ENCODE measurements around the gene UPK1A. TPM values are rescaled to one million over a fixed set of nuclear protein-coding genes. Genes with fewer than 3 reads are reported as not detected.

UPK1A gene
- total and polyA plus RNA-seq, 2 donors (not counting 1 experiment from before 2014, with no cell fraction given): 0.16 TPM; not detected in 1

- peaks cover 32% of the 10 kb centered on the region for H3K4me1 Mint-ChIP-seq
- no peaks in the 10 kb centered on the region for H3K9me3 Mint-ChIP-seq (ENCODE audit: insufficient read depth)
- ChIA-PET POLR2A (interaction anchor here (0.7 kb wide), 1 partner anchor 10 kb away, joined by 6 read pairs; no protein-coding TSS in a partner anchor), CTCF (interaction anchor here (0.5 to 2.6 kb wide), 2 partner anchors 26 to 226 kb away, joined by 3 to 7 read pairs; no protein-coding TSS in a partner anchor)
- H3K27ac Mint-ChIP-seq: no peak overlapping the region
- DNase-seq (no peak), ATAC-seq (ENCODE audit: low read depth) (no peak)
- Histone ChIP-seq H3K4me3 (ENCODE audit: control extremely low read depth in 1 of 5, extremely low read depth in 1 of 5, insufficient read depth in 1 of 5, low read depth in 2 of 5, low read length in 4 of 5) (no peak overlapping the region), H3K4me1 (ENCODE audit: control insufficient read depth in 2 of 2, insufficient read depth in 2 of 2, low read length in 2 of 2) (peaks cover 16 to 29% of the 10 kb centered on the region in 2 donors), H3K4me2 (replicated peaks; ENCODE audit: low read depth, low read length, poor library complexity, severe bottlenecking) (no peak overlapping the region), H3K9ac (ENCODE audit: low read length) (no peak overlapping the region), H3K27me3 (replicated peaks in 1 of 4; ENCODE audit: control extremely low read depth in 1 of 4, control insufficient read depth in 3 of 4, insufficient read depth in 4 of 4, low read length in 3 of 4) (no peaks in the 10 kb centered on the region), H4K20me1 (ENCODE audit: control insufficient read depth, insufficient read depth, low read length, poor library complexity, severe bottlenecking) (peaks cover 64% of the 10 kb centered on the region), H3K27ac (ENCODE audit: low read length in 2 of 2) (no peak overlapping the region), H3K36me3 (replicated peaks in 1 of 2; ENCODE audit: control extremely low read depth in 1 of 2, control insufficient read depth in 1 of 2, extremely low read depth in 1 of 2, insufficient read depth in 2 of 2, low read length in 1 of 2) (peaks cover 0 to 55% of the 10 kb centered on the region in 2 experiments), H3K9me3 (ENCODE audit: control extremely low read depth in 1 of 3, control insufficient read depth in 2 of 3, insufficient read depth in 1 of 3, low read length in 2 of 3) (no peaks in the 10 kb centered on the region), H2AFZ (ENCODE audit: insufficient read depth, low read depth, low read length, poor library complexity, severe bottlenecking) (no peak overlapping the region), H3K79me2 (ENCODE audit: control insufficient read depth, insufficient read depth, low read length) (peaks cover 77% of the 10 kb centered on the region)
- intact Hi-C loops (cut with micrococcal nuclease): no loop called here
- H3K4me3 Mint-ChIP-seq: no peak overlapping the region
- 94% methylated on average over 14 of the region's 17 CpGs for WGBS (ENCODE audit: insufficient coverage)
- TF ChIP-seq EZH2 (IDR thresholded peaks at IDR 0.05; ENCODE audit: borderline replicate concordance, insufficient read depth, low read depth, low read length, poor library complexity, severe bottlenecking): no peak
- TF ChIP-seq CTCF (IDR thresholded peaks at IDR 0.05): no peak
- no peaks in the 10 kb centered on the region for H3K27me3 Mint-ChIP-seq
Observed at GRCh38 chr19:35720648-35721047, 54.3 kb downstream of the UPK1A start.

GRCh38 chr19:35721374-35721773 lies 55.1 kb downstream of the UPK1A start:
- H3K27me3 Mint-ChIP-seq: no peaks in the 10 kb centered on the region
- Histone ChIP-seq H3K9me3 (ENCODE audit: control extremely low read depth in 1 of 3, control insufficient read depth in 2 of 3, insufficient read depth in 1 of 3, low read length in 2 of 3) (no peaks in the 10 kb centered on the region), H3K36me3 (replicated peaks in 1 of 2; ENCODE audit: control extremely low read depth in 1 of 2, control insufficient read depth in 1 of 2, extremely low read depth in 1 of 2, insufficient read depth in 2 of 2, low read length in 1 of 2) (peaks cover 2 to 63% of the 10 kb centered on the region in 2 experiments), H3K4me3 (ENCODE audit: control extremely low read depth in 1 of 5, extremely low read depth in 1 of 5, insufficient read depth in 1 of 5, low read depth in 2 of 5, low read length in 4 of 5) (no peak overlapping the region), H3K9ac (ENCODE audit: low read length) (no peak overlapping the region), H3K79me2 (ENCODE audit: control insufficient read depth, insufficient read depth, low read length) (peaks cover 76% of the 10 kb centered on the region), H3K27ac (ENCODE audit: low read length in 2 of 2) (no peak overlapping the region), H3K4me1 (ENCODE audit: control insufficient read depth in 2 of 2, insufficient read depth in 2 of 2, low read length in 2 of 2) (peaks cover 9 to 22% of the 10 kb centered on the region in 2 donors), H2AFZ (ENCODE audit: insufficient read depth, low read depth, low read length, poor library complexity, severe bottlenecking) (no peak overlapping the region), H4K20me1 (ENCODE audit: control insufficient read depth, insufficient read depth, low read length, poor library complexity, severe bottlenecking) (peaks cover 64% of the 10 kb centered on the region), H3K4me2 (replicated peaks; ENCODE audit: low read depth, low read length, poor library complexity, severe bottlenecking) (no peak overlapping the region), H3K27me3 (replicated peaks in 1 of 4; ENCODE audit: control extremely low read depth in 1 of 4, control insufficient read depth in 3 of 4, insufficient read depth in 4 of 4, low read length in 3 of 4) (no peaks in the 10 kb centered on the region)
- TF ChIP-seq CTCF (IDR thresholded peaks at IDR 0.05) (no peak), EZH2 (IDR thresholded peaks at IDR 0.05; ENCODE audit: borderline replicate concordance, insufficient read depth, low read depth, low read length, poor library complexity, severe bottlenecking) (no peak)
- no peak for DNase-seq
- CTCF ChIA-PET: no interaction called here
- H3K9me3 Mint-ChIP-seq (ENCODE audit: insufficient read depth): no peaks in the 10 kb centered on the region
- intact Hi-C loops (cut with micrococcal nuclease): no loop called here
- H3K4me3 Mint-ChIP-seq: no peak overlapping the region
- peaks cover 25% of the 10 kb centered on the region for H3K4me1 Mint-ChIP-seq
- POLR2A ChIA-PET: no interaction called here
- no peak overlapping the region for H3K27ac Mint-ChIP-seq
- WGBS (ENCODE audit: insufficient coverage): 97% methylated on average over 14 of the region's 16 CpGs
- ATAC-seq (ENCODE audit: low read depth): no peak

Measured in B cell (primary cell).